GM18873 (cell line): ENCODE data around the gene CLGN.
"Not testable (repeated sequence)": the region's sequence is repeated elsewhere in the genome, so short reads cannot be mapped to it uniquely, and the experiment has no call there.

ENCODE experiments used
- ATAC-seq: cut with Tn5 transposase; IDR thresholded peaks from one replicate; pipeline ENCODE4 v1.9.1; 2021; ENCODE audit warnings: mild to moderate bottlenecking, moderate library complexity, moderate number of reproducible peaks; ENCODE audit not compliant: unreplicated experiment, low FRiP score

CLGN gene

GRCh38 chr4:140427106-140427918 is at the start of gene CLGN:
TSS of gene CLGN (minus strand) at chr4:140427648. CDS start at chr4:140413078, 14,570 bp downstream.
- no peak for ATAC-seq

GRCh38 chr4:140472156-140472555 is 44.7 kb upstream of the CLGN start:
- ATAC-seq, result no peak

GRCh38 chr4:140469791-140470733 is 42.6 kb upstream of the CLGN start:
- ATAC-seq, result no peak

- no peak for ATAC-seq
These were observed 38.7 kb upstream of the CLGN start for GRCh38 chr4:140466146-140466545.

- no peak for ATAC-seq
These were observed 36.2 kb upstream of the CLGN start for GRCh38 chr4:140463614-140464013.

GRCh38 chr4:140463182-140463581 is 35.7 kb upstream of the CLGN start:
- ATAC-seq, result no peak

- no peak for ATAC-seq
These were observed 22.9 kb upstream of the CLGN start for GRCh38 chr4:140450352-140450751.

- no peak for ATAC-seq
These were observed 21.4 kb upstream of the CLGN start for GRCh38 chr4:140448830-140449229.

- no peak for ATAC-seq
These were observed 20.7 kb upstream of the CLGN start for GRCh38 chr4:140448162-140448561.

GRCh38 chr4:140444347-140444746 is 16.9 kb upstream of the CLGN start:
- ATAC-seq, result not testable (repeated sequence)

- no peak for ATAC-seq
These were observed 12.2 kb upstream of the CLGN start for GRCh38 chr4:140439644-140440142.

- no peak for ATAC-seq
These were observed 547 bp upstream of the CLGN start for GRCh38 chr4:140427919-140428471.

- no peak for ATAC-seq
These were observed 790 bp downstream of the CLGN start for GRCh38 chr4:140426610-140427105.

GRCh38 chr4:140423106-140423505 is 4.3 kb downstream of the CLGN start:
- no peak for ATAC-seq

- not testable (repeated sequence) for ATAC-seq
These were observed 14.1 kb downstream of the CLGN start for GRCh38 chr4:140413130-140413969.

GRCh38 chr4:140408974-140409373 is 18.5 kb downstream of the CLGN start:
- no peak for ATAC-seq

- no peak for ATAC-seq
These were observed 21.2 kb downstream of the CLGN start for GRCh38 chr4:140406292-140406691.

- ATAC-seq, result no peak
These were observed 27.3 kb downstream of the CLGN start for GRCh38 chr4:140400111-140400510.

GRCh38 chr4:140395668-140396067 is 31.8 kb downstream of the CLGN start:
- ATAC-seq, result no peak

- no peak for ATAC-seq
These were observed 39.4 kb downstream of the CLGN start for GRCh38 chr4:140388015-140388414.
